Neuron (in vitro differentiated cells): ENCODE measurements around the gene RILPL1.
"Not testable (repeated sequence)": the region's sequence is repeated elsewhere in the genome, so short reads cannot be mapped to it uniquely, and the experiment has no call there.

Source experiments
- H2AFZ ChIP-seq: one replicate; pipeline ENCODE4 v1.6.1; 2013; ENCODE audit warnings: low read depth, mild to moderate bottlenecking, inconsistent platforms, low read length, moderate library complexity
- H3K27me3 ChIP-seq: one replicate; pipeline ENCODE4 v1.6.1; 2013; ENCODE audit warnings: low read length; ENCODE audit not compliant: insufficient read depth
- H3K36me3 ChIP-seq: one replicate; pipeline ENCODE4 v1.6.1; 2013; ENCODE audit warnings: low read length; ENCODE audit not compliant: insufficient read depth
- H3K4me1 ChIP-seq: one replicate; pipeline ENCODE4 v1.6.1; 2013; ENCODE audit warnings: low read length; ENCODE audit not compliant: insufficient read depth
- H3K4me3 ChIP-seq: 2 replicates; pipeline ENCODE4 v1.5.1; 2013; ENCODE audit warnings: mild to moderate bottlenecking, low read length, moderate library complexity
- H3K9me3 ChIP-seq: one replicate; pipeline ENCODE4 v1.6.1; 2013; ENCODE audit warnings: low read length

The RILPL1 gene

DNA sequence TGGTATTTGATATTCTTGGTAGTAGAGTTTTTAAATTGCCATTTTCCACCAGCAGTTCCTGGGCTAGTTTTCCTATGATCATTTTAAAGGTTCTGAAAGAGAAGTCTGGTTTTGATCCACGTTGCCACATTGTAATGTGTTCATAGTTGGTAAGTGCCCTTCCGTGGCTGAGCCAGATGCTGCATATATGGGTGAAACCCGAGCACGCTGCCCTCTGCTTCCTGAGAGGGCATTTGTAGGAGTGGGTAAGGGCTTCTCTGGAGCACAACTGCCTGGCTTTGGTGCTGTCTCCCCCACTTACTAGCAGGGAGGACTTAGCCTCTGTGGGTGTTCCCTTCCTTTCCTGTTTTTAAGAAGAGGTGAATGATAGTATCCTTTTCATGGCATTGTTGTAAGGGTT is 68.4 kb downstream of the RILPL1 start:
- no peak overlapping the region for H2AFZ ChIP-seq
- no peaks in the 10 kb centered on the region for H3K9me3 ChIP-seq
- no peaks in the 10 kb centered on the region for H3K27me3 ChIP-seq
- no peak overlapping the region for H3K4me3 ChIP-seq
- H3K4me1 ChIP-seq: no peaks in the 10 kb centered on the region
- peaks cover 19% of the 10 kb centered on the region for H3K36me3 ChIP-seq

- not testable (repeated sequence) for H3K9me3 ChIP-seq, H3K4me3 ChIP-seq, H3K4me1 ChIP-seq, H3K27me3 ChIP-seq, H2AFZ ChIP-seq
- peaks cover 19% of the 10 kb centered on the region for H3K36me3 ChIP-seq
Measured at GRCh38 chr12:123463174-123463573, 70.3 kb downstream of the RILPL1 start.

DNA sequence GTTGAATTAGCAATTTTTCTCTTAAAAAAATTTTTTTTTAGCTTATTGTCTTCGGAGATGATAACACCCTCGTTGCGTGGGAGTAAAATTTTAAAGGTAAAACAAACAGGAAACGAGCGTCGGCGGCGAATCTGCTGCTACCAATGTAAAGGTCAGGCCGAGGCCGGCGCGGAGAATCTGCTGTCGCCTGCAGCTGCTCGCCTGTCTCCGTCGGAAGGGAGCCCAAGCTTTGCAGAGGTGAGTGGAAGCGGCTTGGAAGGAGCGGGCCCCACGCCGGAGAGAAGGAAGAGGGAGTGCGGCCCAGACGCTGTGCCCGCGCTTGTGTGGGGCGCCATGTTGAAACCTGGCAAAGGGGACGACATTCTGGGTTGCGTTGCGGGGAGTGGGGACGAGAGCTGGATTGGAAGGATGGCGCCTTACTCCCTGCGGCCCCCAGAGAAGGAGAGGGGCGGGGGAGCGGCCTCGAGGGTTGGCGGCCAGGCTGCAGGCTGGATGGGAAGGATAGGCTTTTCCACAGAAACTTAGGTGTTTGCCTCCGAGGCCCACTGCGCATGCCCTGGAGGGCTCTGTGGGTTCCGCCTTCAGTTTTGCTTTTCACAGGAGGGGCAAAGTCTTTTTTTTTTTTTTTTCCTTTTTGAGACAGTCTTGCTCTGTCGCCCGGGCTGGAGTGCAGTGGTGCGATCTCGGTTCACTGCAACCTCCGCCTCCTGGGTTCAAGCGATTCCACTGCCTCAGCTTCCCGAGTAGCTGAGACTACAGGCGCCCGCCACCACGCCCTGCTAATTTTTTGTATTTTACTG is 75.3 kb downstream of the RILPL1 start, which contains the start of gene SNRNP35:
TSS of gene SNRNP35 (plus strand) at position 160 of the 800 bp plus-strand sequence. CDS start 7,402 bp downstream, outside the sequence.
- H2AFZ ChIP-seq: peak within 1 kb of the TSS; percentile 61
- peak within 1 kb of the TSS; percentile 90 for H3K4me3 ChIP-seq
- H3K27me3 ChIP-seq: no peaks in the 10 kb centered on the region
- H3K9me3 ChIP-seq: no peaks in the 10 kb centered on the region
- H3K4me1 ChIP-seq: peaks cover 4% of the 10 kb centered on the region
- no peaks in the 10 kb centered on the region for H3K36me3 ChIP-seq

GRCh38 chr12:123453165-123453564 is 80.4 kb downstream of the RILPL1 start:
- Histone ChIP-seq H3K4me3 (no peak overlapping the region), H3K36me3 (no peaks in the 10 kb centered on the region), H3K4me1 (no peaks in the 10 kb centered on the region), H3K27me3 (no peaks in the 10 kb centered on the region), H3K9me3 (no peaks in the 10 kb centered on the region), H2AFZ (no peak overlapping the region)

DNA sequence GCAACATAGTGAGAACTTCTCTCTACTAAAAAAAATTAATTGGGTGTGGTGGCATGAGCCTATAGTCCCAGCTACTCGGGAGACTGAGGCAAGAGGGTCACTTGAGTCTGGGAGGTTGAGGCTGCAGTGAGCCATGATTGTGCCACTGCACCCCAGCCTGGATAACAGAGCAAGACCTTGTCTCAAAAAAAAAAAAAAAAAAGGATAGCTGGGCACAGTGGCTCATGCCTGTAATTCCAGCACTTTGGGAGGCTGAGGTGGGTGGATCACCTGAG is 81.3 kb downstream of the RILPL1 start:
- H3K4me1 ChIP-seq: not testable (repeated sequence)

GRCh38 chr12:123450636-123451035 is 82.9 kb downstream of the RILPL1 start:
- peaks cover 3% of the 10 kb centered on the region for H3K4me1 ChIP-seq
- H3K27me3 ChIP-seq: no peaks in the 10 kb centered on the region
- H2AFZ ChIP-seq: no peak overlapping the region

More for the DNA sequence above, 81.3 kb downstream of the RILPL1 start:
- not testable (repeated sequence) for H3K4me3 ChIP-seq, H3K36me3 ChIP-seq, H3K9me3 ChIP-seq, H2AFZ ChIP-seq, H3K27me3 ChIP-seq

DNA sequence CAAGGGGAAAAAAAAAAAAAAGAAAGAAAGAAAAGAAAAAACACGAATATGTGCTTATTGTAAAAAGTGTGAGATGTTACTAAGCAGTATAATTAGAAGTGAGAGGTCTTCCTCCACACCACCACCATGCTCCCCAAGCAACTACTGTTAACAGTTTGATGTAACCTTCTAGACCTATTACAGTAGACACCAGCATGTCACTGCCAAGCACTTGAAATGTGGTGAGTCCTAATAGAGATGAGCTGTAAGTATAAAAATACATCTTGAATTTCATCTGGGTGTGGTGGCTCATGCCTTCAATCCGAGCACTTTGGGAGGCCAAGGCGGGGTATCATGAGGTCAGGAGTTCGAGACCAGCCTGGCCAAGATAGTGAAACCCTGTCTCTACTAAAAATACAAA is 83.7 kb downstream of the RILPL1 start:
- Histone ChIP-seq H2AFZ (no peak overlapping the region), H3K27me3 (no peaks in the 10 kb centered on the region), H3K36me3 (no peaks in the 10 kb centered on the region), H3K4me1 (peaks cover 3% of the 10 kb centered on the region), H3K9me3 (no peaks in the 10 kb centered on the region), H3K4me3 (no peak overlapping the region)

More at GRCh38 chr12:123450636-123451035, 82.9 kb downstream of the RILPL1 start:
- Histone ChIP-seq H3K36me3 (no peaks in the 10 kb centered on the region), H3K9me3 (no peaks in the 10 kb centered on the region), H3K4me3 (no peak overlapping the region)

- Histone ChIP-seq H3K27me3 (no peaks in the 10 kb centered on the region), H3K4me3 (no peak overlapping the region), H3K4me1 (peaks cover 5% of the 10 kb centered on the region), H2AFZ (no peak overlapping the region), H3K9me3 (no peaks in the 10 kb centered on the region), H3K36me3 (no peaks in the 10 kb centered on the region)
Measured at GRCh38 chr12:123449249-123449733, 84.2 kb downstream of the RILPL1 start.

DNA sequence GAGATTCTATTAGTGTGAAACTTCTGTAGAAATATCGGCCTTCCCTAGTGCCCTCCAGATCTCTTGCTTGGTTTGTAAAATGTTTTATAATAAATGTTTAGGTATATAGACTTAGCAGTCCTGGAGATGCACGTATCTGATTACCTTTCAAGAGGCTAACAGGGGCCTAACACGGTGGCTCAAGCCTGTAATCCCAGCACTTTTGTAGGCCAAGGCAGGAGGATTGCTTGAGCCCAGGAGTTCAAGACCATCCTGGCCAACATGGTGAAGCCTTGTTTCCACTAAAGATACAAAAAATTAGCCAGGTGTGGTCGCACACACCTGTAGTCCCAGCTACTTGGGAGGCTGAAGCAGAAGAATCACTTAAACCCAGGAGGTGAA is 87.2 kb downstream of the RILPL1 start:
- Histone ChIP-seq H3K4me1 (peaks cover 5% of the 10 kb centered on the region), H2AFZ (no peak overlapping the region), H3K9me3 (no peaks in the 10 kb centered on the region), H3K4me3 (no peak overlapping the region), H3K36me3 (no peaks in the 10 kb centered on the region), H3K27me3 (no peaks in the 10 kb centered on the region)

- H3K4me1 ChIP-seq: peaks cover 5% of the 10 kb centered on the region
- no peak overlapping the region for H3K4me3 ChIP-seq
- H3K36me3 ChIP-seq: no peaks in the 10 kb centered on the region
- H2AFZ ChIP-seq: no peak overlapping the region
- H3K9me3 ChIP-seq: no peaks in the 10 kb centered on the region
- no peaks in the 10 kb centered on the region for H3K27me3 ChIP-seq
Measured at GRCh38 chr12:123445388-123446332, 87.9 kb downstream of the RILPL1 start.

DNA sequence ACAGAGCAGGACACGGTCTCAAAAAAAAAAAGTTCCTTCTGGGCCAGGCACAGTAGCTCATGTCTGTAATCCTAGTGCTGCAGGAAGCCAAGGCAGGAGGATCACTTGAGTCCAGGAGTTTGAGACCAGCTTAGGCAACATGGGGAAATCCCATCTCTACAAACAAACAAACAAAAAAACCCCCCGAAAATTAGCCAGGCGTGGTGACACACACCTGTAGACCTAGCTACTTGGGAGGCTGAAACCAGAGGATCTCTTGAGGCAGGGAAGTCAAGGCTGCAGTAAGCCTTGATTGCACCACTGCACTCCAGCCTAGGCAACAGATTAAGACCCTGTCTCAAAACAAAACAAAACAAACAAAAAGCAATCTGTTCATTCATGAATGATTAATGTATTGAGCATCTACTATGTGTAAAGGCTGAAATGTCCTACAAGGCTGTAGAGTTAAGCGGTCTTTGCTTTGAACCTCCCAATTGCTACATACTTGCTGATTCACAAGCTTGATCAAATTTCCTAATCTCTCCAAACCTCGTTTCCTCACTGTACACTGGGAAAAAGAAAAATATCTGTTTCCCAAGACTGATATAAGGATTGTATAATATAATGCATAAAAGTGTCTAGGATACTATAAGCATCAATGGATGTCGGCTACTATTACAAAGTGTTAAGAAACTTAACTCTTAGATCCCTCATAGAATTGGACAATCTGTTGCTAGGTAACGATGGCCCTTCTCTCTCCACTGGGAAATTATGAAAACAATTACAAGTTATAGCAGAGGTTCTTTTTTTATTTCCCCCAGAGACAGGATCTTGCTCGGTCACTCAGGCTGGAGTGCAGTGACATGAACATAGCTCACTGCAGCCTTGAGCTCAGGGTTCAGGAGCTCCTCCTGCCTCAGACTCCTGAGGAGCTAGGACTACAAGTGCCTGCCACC is 89.2 kb downstream of the RILPL1 start:
- Histone ChIP-seq H3K36me3 (no peaks in the 10 kb centered on the region), H3K27me3 (no peaks in the 10 kb centered on the region), H3K4me1 (peaks cover 5% of the 10 kb centered on the region), H3K4me3 (no peak overlapping the region), H2AFZ (no peak overlapping the region), H3K9me3 (no peaks in the 10 kb centered on the region)

DNA sequence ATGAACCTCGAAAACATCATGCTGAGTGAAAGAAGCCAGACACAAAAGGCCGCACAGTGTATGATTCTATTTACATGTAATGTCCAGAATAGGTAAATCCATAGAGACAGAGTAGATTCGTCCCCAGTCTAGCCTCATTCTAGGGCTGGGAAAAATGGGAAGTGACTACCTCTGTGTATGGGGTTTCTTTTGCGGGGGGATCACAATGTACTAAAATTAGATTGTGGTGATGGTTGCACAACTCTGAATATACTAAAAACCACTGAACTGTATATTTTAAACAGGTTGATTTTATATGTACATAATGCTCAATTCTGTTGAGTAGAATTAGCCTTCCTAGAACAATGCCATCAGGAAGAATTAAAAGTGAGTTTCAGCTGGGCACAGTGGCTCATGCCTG is 90.7 kb downstream of the RILPL1 start:
- Histone ChIP-seq H2AFZ (no peak overlapping the region), H3K36me3 (no peaks in the 10 kb centered on the region), H3K4me3 (no peak overlapping the region), H3K4me1 (peaks cover 5% of the 10 kb centered on the region), H3K9me3 (no peaks in the 10 kb centered on the region), H3K27me3 (no peaks in the 10 kb centered on the region)
